NB4 (cell line): ENCODE results near the gene IFTAP.

Experiments
- CTCF ChIP-seq: IDR thresholded peaks from one replicate; pipeline ENCODE4 v1.5.1; 2012; ENCODE audit warnings: low read depth, low read length
- POLR2A ChIP-seq: IDR thresholded peaks from 2 replicates; pipeline ENCODE4 v1.6.1; 2011; ENCODE audit warnings: mild to moderate bottlenecking; ENCODE audit not compliant: insufficient read length; ENCODE audit errors: extremely low read depth
- TF ChIP-seq, protein P1 (sequence below): IDR thresholded peaks from 2 replicates; pipeline ENCODE4 v1.6.1; 2011; ENCODE audit warnings: low read depth, low read length

- TF ChIP-seq, protein P1, sequence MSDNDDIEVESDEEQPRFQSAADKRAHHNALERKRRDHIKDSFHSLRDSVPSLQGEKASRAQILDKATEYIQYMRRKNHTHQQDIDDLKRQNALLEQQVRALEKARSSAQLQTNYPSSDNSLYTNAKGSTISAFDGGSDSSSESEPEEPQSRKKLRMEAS = no peak
- TF ChIP-seq POLR2A (no peak), CTCF (no peak)
Measured at GRCh38 chr11:36615826-36616225, 21.5 kb downstream of the IFTAP start.
